HEK293T (cell line): ENCODE data around the gene TINAGL1.

ENCODE experiments used
- ARNT ChIP-seq: fragments of 450-650 bp; IDR thresholded peaks from 2 replicates; pipeline ENCODE4 v1.6.1; 2017; ENCODE audit warnings: mild to moderate bottlenecking
- BHLHE40 ChIP-seq: fragments of 450-650 bp; IDR thresholded peaks from 2 replicates; pipeline ENCODE4 v1.6.1; 2016; ENCODE audit warnings: mild to moderate bottlenecking, moderate library complexity, borderline replicate concordance
- CTBP1 ChIP-seq: fragments of 450-650 bp; IDR thresholded peaks from 2 replicates; pipeline ENCODE4 v1.6.1; 2016; ENCODE audit warnings: borderline replicate concordance
- ELF4 ChIP-seq: fragments of 450-650 bp; IDR thresholded peaks from 2 replicates; pipeline ENCODE4 v1.6.1; 2017; ENCODE audit warnings: antibody characterized with exemption
- FOXA1 ChIP-seq: fragments of 450-650 bp; IDR thresholded peaks from 2 replicates; pipeline ENCODE4 v1.6.1; 2016; ENCODE audit warnings: mild to moderate bottlenecking
- FOXK2 ChIP-seq: fragments of 450-650 bp; IDR thresholded peaks from 2 replicates; pipeline ENCODE4 v1.6.1; 2016; ENCODE audit warnings: mild to moderate bottlenecking
- FOXM1 ChIP-seq: fragments of 450-650 bp; IDR thresholded peaks from 2 replicates; pipeline ENCODE4 v1.6.1; 2017; ENCODE audit warnings: mild to moderate bottlenecking, borderline replicate concordance
- HDGF ChIP-seq: fragments of 450-650 bp; IDR thresholded peaks from 2 replicates; pipeline ENCODE4 v1.6.1; 2017; ENCODE audit warnings: antibody characterized with exemption, borderline replicate concordance
- L3MBTL2 ChIP-seq: fragments of 450-650 bp; conservative IDR thresholded peaks from 2 replicates; pipeline ENCODE4 v1.6.1; 2016; ENCODE audit warnings: mild to moderate bottlenecking
- NFRKB ChIP-seq: fragments of 450-650 bp; IDR thresholded peaks from 2 replicates; pipeline ENCODE4 v1.6.1; 2016; ENCODE audit warnings: mild to moderate bottlenecking, moderate library complexity
- SP1 ChIP-seq: fragments of 450-650 bp; IDR thresholded peaks from 2 replicates; pipeline ENCODE4 v1.6.1; 2017
- SUZ12 ChIP-seq: fragments of 450-650 bp; IDR thresholded peaks from 2 replicates; pipeline ENCODE4 v1.6.1; 2016; ENCODE audit warnings: mild to moderate bottlenecking
- ZNF384 ChIP-seq: fragments of 450-650 bp; IDR thresholded peaks from 2 replicates; pipeline ENCODE4 v1.6.1; 2016

GRCh38 chr1:31580513-31580870 lies 4.2 kb downstream of the TINAGL1 start:
- TF ChIP-seq BHLHE40 (no peak), FOXM1 (no peak), CTBP1 (no peak), ELF4 (no peak), ZNF384 (no peak), HDGF (no peak), ARNT (no peak), FOXA1 (no peak), FOXK2 (no peak), SUZ12 (no peak), NFRKB (no peak), SP1 (no peak), L3MBTL2 (no peak)
